HG03378 (cell line): Measurements from ENCODE around the gene NIPBL.
A peak's percentile ranks its signal among the peaks of the same experiment; 100 is the strongest.
"Not testable (repeated sequence)": the region's sequence is repeated elsewhere in the genome, so short reads cannot be mapped to it uniquely, and the experiment has no call there.

Experiments used
- ATAC-seq: cut with Tn5 transposase; IDR thresholded peaks from one replicate; pipeline ENCODE4 v1.9.1; 2021; ENCODE audit warnings: mild to moderate bottlenecking, moderate library complexity; ENCODE audit not compliant: unreplicated experiment

The NIPBL gene

DNA sequence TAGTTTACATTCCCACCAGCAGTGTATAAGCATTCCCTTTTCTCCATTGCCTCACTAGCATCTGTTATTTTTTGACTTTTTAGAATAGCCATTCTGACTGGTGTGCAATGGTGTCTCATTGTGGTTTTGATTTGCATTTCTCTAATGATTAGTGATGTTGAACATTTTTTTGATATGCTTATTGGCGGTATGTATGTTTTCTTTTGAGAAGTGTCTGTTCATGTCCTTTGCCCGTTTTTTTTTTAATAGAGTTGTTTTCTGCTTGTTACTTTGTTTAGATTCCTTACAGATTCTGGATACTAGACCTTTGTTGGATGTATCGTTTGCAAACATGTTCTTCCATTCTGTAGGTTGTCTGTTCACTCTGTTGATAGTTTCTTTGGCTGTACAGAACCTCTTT lies 25.3 kb downstream of the NIPBL start:
- ATAC-seq: no peak

DNA sequence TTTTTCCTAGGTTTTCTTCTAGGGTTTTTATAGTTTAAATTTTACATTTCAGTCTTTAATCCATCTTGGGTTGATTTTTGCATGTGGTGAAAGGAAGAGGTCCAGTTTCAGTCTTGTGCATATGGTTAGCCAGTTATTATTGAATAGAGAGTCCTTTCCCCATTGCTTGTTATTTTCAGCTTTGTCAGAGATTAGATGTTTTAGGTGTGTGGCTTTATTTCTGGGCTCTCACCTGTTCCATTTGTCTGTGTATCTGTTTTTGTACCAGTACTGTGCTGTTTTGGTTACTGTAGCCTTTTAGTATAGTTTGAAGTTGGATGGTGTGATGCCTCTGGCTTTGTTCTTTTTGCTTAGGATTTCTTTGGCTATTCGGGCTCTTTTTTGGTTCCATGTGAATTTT lies 25.8 kb downstream of the NIPBL start:
- ATAC-seq: no peak

GRCh38 chr5:36904677-36905076 lies 28.1 kb downstream of the NIPBL start:
- ATAC-seq: no peak

DNA sequence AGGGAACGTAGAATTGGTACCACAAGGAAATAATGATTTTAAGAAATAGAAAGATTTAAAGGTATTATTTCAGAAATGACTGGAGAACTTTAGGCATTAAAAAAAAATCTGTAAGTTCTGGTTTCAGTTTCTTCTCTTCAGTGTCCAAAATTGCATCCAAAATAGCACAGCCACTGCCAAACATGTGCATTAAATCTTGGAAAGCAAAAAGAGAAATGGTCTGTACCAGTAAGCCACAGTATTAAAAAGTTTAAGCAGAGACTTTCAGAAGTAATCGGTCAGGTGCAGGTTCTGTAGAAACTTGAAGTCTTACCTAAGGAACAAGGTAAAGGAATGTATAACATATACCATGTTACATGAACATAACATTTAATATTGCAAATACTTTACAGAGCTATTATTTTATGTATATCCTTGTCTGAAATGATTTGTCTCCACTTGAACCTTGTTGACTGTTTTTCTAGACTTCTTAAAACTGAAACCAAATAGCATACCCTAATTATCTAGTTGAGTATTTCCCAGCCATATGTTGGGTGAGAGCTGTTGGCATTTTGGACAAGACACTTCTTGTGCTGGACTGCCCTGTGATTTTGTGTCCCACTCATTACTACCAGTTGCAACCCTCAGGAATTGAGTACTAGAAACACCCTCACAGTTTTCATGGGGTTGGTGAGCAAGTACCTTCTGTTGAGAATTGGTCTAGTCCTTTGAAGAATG lies 32.1 kb downstream of the NIPBL start:
- ATAC-seq: no peak

GRCh38 chr5:36915653-36916052 lies 39.1 kb downstream of the NIPBL start:
- no peak for ATAC-seq

GRCh38 chr5:36916614-36917013 lies 40.0 kb downstream of the NIPBL start:
- not testable (repeated sequence) for ATAC-seq

GRCh38 chr5:36917358-36917757 lies 40.8 kb downstream of the NIPBL start:
- not testable (repeated sequence) for ATAC-seq

DNA sequence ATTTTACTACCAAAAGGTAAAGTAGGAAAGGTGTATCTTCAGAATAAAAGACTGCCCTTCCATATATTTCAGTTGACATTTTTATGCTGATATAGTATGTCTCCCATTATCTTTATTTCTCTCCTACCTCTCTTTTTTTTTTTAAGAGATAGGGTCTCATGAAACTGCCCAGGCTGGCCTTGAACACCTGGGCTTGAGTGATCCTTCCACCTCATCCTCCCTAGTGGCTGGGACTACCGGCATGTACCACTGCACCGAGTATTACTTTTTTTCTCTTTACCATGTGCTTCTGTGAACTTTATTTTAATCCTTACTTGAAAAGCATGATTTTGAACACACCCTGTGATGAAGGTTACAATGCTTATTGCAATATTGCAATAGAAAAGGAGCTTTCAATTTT lies 42.7 kb downstream of the NIPBL start:
- ATAC-seq: no peak

DNA sequence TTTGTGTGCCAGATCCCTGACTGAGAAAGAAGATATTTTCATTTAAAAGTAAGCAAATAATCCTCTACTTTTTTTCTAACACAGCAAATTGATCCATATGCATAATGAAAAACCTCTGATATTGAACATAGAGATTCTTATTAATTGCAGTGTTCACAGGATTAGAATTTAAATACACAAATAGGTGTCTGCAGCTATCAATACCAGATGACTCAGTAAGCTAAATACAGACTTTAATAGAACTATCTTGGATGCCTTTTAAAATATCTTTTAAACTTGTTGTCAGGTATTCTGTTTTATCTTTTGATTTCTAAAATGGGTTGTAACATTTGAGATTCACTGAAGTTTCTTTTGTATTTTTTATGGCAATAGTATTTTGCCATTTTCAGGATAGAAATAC lies 43.1 kb downstream of the NIPBL start:
- no peak for ATAC-seq

DNA sequence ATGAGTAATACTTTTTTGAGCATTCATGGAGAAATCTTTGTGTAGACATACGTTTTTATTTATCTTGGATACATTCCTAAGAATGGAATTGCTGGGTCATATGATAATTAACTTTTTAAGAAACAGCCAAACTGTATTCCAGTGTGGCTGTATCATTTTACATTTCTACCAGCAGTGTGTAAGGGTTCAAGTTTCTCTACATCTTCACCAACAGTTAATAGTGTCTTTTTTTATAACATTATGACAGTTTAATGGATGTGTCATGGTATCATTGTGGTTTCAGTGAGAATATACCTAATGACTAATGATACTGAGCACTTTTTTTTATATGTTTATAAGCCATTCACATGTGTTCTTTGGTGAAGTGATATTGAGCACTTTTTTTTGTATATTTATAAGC lies 52.4 kb downstream of the NIPBL start:
- ATAC-seq: peak; percentile 50

DNA sequence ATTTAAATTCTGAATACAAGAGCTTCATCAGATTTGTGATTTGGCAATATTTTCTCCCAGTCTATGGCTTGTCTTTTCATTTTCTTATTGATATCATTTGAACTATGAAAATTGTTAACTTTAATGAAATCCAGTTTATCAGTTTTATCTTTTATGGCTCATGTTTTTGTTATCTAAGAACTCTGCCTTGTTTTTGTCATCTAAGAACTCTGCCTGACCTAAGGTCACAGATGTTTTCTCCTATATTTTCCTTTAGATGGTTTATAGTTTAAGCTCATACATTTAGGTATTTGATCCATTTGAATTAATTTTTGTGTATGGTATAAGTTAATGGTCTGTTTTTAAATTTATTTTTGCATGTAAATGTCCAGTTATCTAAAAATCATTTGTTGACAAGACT lies 52.9 kb downstream of the NIPBL start:
- no peak for ATAC-seq

DNA sequence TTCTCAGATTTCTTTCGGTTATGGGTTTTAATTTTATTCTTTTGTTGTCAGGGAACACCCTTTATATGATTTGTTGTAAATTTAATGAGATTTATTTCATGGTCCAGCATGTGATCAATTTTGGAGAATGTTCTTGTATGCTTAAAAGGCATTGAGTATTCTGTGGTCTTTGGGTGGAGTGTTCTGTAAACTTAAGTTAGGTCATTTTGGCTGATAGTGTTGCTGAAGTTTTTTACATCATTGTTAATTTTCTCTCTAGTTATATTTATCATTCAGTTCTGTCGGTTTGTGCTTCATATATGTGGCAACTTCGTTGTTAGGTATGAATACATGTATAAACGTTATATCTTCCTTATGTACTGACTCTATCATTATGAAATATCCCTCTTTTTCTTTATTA lies 55.5 kb downstream of the NIPBL start:
- no peak for ATAC-seq

GRCh38 chr5:36932699-36933098 lies 56.1 kb downstream of the NIPBL start:
- ATAC-seq: no peak

DNA sequence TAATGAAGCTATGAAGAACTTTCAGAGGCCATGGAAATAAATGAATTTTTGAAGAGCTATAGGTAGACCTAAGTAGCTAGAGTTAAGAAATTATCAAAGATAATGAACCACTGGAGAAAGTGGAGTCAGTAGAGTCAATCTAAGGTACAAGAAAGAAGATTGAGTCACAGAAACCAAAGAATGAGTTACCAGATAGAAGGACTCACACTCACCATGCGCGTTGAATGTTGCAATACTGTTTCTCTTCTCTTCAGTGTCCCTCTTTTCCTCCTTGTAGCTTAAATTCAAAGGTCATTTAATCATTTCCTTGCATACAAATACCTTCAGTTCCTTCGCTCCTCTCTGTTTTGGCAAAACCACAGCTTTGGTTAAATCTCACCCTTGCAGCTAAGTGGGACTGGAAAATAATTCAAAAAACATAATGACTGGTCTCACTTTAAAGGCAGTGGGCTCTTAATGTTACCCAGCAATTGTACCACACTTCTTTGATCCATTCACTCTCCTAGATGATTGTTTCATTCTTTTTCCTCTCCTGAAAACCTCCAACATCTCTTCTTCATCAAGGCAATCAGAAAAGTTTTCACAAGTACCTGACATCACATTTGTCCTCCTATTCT lies 58.3 kb downstream of the NIPBL start:
- ATAC-seq: no peak

- no peak for ATAC-seq
These were observed 59.2 kb downstream of the NIPBL start for GRCh38 chr5:36935805-36936204.

- no peak for ATAC-seq
These were observed 59.7 kb downstream of the NIPBL start for GRCh38 chr5:36936309-36936708.

GRCh38 chr5:36938129-36938528 lies 61.6 kb downstream of the NIPBL start:
- no peak for ATAC-seq

- no peak for ATAC-seq
These were observed 63.6 kb downstream of the NIPBL start for GRCh38 chr5:36939969-36940858.

DNA sequence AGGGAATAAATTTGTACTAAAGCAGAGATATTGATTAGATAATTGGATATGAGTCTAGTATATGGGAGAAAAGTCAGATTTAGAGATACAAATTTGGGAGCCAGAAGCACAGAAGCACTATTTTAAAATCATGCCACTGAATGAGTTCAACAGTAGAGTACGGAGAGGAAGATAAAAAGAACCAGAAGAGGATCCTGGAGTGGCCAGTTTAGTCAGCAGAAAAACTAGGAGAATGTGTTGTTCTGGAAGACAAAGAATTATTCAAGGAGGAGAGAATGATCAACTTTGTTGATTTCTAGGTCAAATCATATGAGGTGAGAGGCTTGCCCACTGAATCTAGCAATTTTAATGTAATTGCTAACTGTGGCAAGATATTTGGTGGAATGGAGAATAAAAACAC lies 67.0 kb downstream of the NIPBL start:
- no peak for ATAC-seq

- ATAC-seq: no peak
These were observed 67.5 kb downstream of the NIPBL start for GRCh38 chr5:36944024-36944423.

DNA sequence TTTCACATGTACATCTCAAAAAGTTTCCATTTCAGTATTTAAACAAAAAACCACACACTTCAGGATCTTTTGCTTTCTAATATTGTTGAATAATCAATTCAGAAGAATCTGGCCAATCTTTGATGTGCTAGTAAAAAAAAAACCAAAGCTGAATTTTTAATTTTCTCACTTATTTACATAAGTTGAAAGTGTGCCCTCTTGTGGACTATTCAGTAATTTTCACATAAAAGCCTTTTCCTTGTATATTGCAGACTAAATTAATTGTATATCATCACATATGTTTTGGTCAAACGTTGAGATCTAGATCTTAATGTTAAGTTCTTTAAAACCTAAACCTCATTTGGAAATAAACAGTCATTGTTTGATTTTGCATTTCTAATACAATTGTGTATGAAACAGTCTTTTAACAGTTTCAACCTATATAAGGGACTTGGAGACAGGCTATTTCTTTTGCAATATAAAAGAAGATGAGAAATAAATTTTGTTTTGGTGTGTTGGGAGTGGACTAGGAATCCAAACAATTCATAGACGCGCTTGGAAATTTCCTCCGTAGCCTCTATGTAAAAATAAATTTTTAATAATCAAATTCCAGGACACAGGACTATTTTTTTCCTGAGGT lies 68.1 kb downstream of the NIPBL start:
- ATAC-seq: no peak
